Hippocampal formation (tissue), 2 donors: ENCODE data around the gene HOMER1.

Source experiments
- DNase-seq, 2 donors: peaks; one replicate each; lab custom pipeline; 2025; lab: John Stamatoyannopoulos, UW

Gene HOMER1

GRCh38 chr5:79488775-79489174 lies 25.2 kb downstream of the HOMER1 start:
- DNase-seq: no peak

GRCh38 chr5:79488058-79488457 lies 25.9 kb downstream of the HOMER1 start:
- DNase-seq: no peak

- no peak for DNase-seq
These were observed 26.7 kb downstream of the HOMER1 start for GRCh38 chr5:79487251-79487650.

- DNase-seq: no peak
These were observed 27.8 kb downstream of the HOMER1 start for GRCh38 chr5:79486116-79486515.

- no peak for DNase-seq
These were observed 29.2 kb downstream of the HOMER1 start for GRCh38 chr5:79484731-79485130.

- DNase-seq: no peak
These were observed 32.4 kb downstream of the HOMER1 start for GRCh38 chr5:79481574-79481973.

- no peak for DNase-seq
These were observed 32.9 kb downstream of the HOMER1 start for GRCh38 chr5:79480991-79481390.

- no peak for DNase-seq
These were observed 38.8 kb downstream of the HOMER1 start for GRCh38 chr5:79475152-79475466.

GRCh38 chr5:79474367-79475151 lies 39.4 kb downstream of the HOMER1 start:
- DNase-seq: no peak

- DNase-seq: no peak
These were observed 42.4 kb downstream of the HOMER1 start for GRCh38 chr5:79471556-79471955.

GRCh38 chr5:79464695-79465332 lies 49.1 kb downstream of the HOMER1 start:
- DNase-seq: peak in 1 of 2 donors; percentile 32

GRCh38 chr5:79464278-79464677 lies 49.7 kb downstream of the HOMER1 start:
- no peak for DNase-seq

GRCh38 chr5:79459626-79460025 lies 54.3 kb downstream of the HOMER1 start:
- DNase-seq: no peak

- DNase-seq: no peak
These were observed 56.9 kb downstream of the HOMER1 start for GRCh38 chr5:79456890-79457583.

- no peak for DNase-seq
These were observed 57.5 kb downstream of the HOMER1 start for GRCh38 chr5:79456400-79456799.

GRCh38 chr5:79454043-79454442 lies 59.9 kb downstream of the HOMER1 start:
- no peak for DNase-seq

- DNase-seq: no peak
These were observed 65.6 kb downstream of the HOMER1 start for GRCh38 chr5:79448336-79448735.

GRCh38 chr5:79436821-79437220 lies 77.1 kb downstream of the HOMER1 start:
- no peak for DNase-seq

GRCh38 chr5:79436224-79436623 lies 77.7 kb downstream of the HOMER1 start:
- DNase-seq: no peak

- no peak for DNase-seq
These were observed 83.7 kb downstream of the HOMER1 start for GRCh38 chr5:79430196-79430595.

- DNase-seq: no peak
These were observed 90.6 kb downstream of the HOMER1 start for GRCh38 chr5:79423296-79423695.

GRCh38 chr5:79420248-79420647 lies 93.7 kb downstream of the HOMER1 start:
- no peak for DNase-seq

- DNase-seq: no peak
These were observed 95.7 kb downstream of the HOMER1 start for GRCh38 chr5:79418276-79418675.
